NCI-H1105 treated with DMSO at 0.1 percent for 48 hours (cell line): Measurements from ENCODE around the gene ARL15.

Source experiments
- DNase-seq: peaks from one replicate; lab custom pipeline; 2025; lab: John Stamatoyannopoulos, UW

The ARL15 gene

DNA sequence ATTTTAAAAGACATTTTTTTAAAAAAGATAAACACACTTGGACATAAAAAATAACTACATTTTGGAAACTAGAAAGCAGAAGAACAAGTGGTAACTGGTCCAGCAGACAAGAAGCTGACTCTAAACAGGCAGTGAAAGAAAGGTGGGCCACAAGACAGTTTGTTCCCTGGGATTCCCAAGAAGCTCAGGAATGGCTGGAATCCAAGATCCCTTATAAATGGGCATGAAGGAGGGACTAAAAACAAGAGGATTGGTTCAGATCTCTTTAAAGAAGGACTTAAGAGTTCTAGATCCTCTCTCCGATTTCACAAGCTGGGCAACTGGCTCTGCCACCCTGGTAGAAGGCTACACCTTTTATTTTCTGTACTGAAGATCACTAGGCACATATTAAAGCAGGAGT is 102.8 kb downstream of the ARL15 start:
- DNase-seq = no peak

DNA sequence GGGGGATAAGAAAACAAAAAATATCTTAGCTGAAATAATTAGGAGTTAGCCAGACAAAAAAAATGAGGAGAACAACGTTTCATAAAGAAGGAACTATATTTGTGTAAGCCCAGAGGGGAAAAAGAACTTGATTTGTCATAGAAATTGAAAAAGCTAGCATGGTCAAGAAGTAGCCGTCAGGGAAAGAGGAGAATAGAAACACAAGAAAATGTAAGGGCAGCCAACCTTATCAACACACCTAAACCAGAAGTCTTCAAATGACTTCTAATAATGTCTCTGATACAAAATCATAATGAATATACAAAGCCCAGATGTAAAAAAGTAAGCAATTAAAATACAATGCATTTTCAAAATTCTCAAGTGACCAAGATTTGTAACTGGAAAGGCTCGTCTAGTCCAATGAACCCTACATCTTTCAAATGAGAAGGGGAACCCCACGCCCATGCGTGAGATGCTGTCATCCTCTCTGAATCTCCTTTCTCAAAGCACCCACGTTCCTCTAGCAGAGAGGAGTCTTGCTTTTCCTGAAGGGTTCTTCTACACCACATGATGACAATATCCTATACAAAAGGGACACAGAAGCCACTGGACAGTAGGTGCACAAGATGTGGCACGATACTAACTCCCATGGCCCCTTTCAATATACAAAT is 103.7 kb downstream of the ARL15 start:
- no peak for DNase-seq

DNA sequence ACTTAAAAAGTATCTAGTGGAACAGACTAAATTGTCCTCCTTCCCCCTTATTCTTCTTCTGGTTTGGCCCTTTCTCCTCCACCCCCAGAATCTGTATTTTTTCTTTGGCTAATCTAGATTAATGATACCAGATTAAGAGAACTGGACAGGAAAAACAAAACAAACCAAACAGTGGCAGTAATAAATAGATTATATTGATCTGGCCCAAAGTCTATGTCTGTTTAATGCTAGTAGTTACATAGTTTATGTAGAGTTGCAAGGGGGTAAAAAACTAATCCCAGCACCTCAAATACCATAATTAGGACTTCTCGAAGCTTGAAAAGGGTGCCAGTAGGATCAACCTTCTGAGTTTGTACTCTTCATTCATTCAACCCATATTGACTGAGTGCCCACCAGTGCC is 104.5 kb downstream of the ARL15 start:
- DNase-seq = no peak

DNA sequence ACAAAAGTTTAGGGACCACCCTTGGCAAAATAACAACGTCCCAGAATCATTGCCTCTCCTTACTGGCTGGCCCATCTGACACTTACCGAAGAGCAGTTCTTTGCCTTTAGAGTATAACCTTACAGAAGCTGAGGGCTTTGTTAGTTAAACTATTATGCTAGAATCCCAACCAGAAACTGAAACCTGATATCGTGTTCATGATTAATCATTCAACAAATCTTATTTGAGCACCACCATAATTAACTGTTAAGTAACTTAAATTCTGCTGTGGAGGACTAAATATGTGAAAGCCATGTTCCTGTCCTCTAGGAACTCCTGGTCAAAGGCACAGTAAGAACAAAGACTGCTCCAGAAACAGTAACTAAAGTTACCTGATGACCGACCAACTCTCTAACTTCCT is 104.9 kb downstream of the ARL15 start:
- DNase-seq = no peak

DNA sequence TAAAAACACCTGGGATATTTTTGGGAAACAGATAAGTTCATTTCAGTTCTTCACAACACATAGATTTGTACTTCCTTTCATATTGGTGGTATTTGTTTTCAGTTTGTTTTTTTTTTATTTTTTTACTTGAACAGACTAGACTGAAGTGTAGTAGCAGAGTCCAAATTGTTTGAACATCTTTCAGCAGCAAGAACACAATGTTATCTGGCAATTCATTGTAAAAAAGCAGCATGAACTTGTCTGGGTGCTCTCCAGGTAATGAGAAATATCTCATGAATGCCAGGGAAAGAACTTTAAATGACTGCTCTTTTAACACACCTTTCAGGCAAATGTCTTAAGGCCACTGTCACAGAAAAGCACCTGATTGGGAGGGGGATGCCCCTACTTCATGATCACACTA is 113.4 kb downstream of the ARL15 start:
- no peak for DNase-seq

DNA sequence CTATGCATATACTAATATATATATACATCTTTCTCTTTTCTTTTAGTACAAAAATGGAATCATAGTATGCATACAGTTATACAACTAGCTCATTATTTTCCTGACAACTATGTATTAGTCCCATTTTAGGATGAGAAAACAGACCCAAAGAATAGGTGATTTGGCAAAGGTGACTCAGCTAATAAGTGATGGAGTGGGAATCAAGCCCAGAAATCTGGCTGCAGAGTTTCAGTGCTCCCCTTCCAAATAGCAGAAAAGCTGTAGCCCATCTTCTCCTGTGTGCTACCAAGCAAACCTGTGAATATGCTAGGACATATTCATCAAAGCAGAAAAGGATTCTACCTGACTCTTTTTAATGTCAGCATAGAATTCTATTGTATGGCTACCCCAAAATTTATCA is 114.7 kb downstream of the ARL15 start:
- no peak for DNase-seq

DNA sequence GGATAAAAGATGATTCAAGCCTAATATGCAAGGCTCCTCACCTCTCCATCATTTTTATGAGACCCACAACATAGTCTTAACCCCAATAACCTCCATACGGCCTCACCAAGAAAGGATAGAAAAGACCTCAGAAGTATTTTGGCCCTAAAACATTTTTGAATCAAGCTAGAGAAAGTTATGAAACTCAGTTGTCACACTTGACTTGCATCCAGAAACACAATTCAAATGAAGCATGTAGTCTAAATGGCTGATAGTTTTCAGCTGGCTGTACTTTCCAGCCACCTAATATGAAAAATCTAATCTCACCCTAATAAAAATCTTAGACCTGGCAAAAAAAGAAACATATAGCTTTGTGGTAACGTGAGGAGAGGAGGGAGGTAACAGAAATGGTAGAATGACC is 116.1 kb downstream of the ARL15 start:
- DNase-seq = no peak

DNA sequence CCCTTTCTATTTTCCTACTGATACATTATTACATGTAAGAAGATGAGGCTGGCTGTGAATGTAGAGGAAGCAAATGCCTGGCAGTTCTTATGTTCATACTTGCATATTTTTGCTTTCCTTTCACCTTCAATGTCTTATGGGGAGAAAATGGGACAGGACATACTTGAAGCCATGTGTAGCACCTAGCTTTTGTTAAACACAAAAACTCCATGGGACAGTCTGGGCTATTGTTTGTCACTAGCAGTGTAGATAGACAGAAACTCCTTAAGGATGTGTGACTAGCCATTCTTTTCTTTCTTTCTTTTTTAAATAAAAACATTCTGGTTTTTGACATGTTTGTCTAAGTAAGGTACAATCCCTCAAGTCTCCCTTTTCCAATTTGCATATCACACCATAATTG is 122.7 kb downstream of the ARL15 start:
- no peak for DNase-seq

DNA sequence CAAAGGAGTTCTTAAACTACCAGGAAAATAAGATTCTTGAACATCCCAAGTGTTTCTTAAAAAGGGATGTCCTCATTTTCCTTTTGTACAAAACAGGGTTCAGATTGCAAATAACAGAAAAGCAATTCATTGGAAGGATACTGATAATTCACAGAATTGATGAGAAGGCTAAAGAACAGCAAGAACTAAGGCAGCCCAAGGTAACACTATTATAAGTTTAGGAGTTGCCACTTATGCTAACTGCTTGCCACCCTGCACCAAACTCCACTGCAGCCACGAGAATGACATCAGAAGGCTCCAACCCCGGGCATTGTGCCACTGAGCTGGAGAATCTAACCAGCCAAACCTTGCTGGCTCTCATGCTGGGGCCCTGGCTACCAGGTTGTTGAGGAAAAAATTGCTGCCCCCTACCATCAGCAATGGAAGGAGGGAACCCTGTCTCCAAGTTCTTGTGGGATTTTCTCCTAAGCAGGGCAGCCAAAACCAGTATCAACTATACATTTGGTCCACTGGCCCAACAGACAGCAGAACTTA is 123.4 kb downstream of the ARL15 start:
- DNase-seq = no peak

DNA sequence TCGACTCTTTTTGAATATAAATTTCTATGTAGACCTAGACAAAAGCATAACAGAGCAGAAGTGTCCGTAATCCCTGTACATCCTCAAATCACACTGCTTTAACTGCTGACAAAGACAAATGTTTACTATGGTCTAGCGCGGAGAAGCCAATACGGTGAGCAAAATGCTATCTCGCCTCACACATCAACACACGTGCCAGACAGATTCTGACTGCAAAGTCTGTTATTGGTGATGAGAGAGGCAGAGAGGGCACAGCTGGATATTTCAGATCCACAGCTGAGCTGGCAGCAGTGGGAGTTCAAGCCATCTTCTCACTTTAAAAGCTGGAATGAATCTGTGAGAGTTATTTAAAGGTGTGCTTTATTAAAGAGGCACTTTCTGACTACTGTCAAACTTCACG is 124.3 kb downstream of the ARL15 start:
- DNase-seq = no peak

DNA sequence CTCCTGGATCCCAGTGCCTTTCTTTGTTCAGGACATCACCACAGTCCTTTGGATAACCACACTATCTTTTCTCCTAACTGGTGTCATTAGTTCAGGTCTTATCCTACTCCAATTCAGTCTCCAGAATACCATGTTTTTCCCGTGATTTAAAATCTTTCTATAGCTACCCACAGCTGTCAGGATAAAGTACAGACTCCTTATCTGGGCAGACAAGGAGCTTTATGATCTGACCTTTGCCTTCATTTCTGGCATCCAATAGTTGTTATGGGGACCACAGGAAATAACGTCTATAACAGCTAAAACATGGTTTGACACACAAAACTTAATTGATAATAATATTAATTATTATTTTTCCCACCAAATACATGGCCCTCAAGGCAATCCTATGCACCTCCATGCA is 125.6 kb downstream of the ARL15 start:
- DNase-seq = no peak

DNA sequence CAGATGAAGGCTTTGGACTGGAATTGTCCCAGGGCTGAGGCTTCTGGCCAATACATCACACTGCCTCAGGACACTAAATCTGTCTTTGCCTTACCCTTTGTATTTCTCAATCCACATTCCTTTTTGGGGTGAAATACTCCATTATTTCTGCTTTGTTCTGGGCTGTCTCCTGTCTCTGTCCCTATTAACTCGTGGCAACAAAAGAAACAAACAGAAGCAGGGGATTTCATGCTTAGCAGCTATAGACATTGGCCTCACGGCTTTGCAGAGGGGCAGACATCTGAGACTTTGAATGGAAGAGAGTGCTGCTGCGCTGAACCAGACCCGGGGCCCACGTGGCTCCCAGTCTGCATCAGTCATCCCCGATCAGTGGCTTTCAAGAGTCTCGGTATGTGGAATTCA is 129.7 kb downstream of the ARL15 start:
- no peak for DNase-seq

DNA sequence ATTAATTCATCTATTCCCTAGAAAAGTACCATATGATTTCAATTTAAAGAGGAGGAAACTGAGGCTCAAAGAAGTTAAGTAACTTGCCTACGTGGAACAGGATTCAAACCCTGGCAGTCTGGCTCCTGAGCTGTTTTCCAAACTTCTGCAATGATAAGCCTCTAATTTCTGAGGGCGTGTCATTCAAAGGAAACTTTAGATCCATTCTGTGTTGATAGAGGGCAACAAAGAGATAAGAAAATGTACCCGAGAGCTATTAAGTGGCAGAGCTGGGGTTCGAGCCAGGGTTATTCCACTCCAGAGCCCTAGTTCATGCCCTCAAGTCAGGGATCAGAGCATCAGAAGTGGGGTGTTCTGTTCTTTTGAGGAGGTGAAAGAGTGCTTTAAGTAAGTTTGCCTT is 131.4 kb downstream of the ARL15 start:
- no peak for DNase-seq

DNA sequence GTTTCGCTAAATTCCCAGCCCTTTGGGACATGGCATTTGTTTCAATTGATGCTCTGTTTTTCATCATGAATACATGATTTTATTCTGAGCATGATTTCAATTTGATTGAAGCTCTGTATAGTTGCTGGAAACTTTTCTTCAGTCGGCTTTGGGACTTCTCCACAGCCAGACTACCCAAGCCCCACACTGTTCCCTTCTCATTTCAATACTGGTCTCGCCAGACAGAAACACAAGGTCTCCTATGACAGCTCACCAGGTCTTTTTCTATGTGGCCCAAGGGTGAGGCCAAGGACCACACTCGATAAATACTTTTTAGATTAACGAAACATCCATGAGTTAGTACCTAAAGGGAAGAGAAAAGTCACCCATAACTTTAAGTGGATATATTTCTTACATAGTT is 132.2 kb downstream of the ARL15 start:
- DNase-seq = no peak

DNA sequence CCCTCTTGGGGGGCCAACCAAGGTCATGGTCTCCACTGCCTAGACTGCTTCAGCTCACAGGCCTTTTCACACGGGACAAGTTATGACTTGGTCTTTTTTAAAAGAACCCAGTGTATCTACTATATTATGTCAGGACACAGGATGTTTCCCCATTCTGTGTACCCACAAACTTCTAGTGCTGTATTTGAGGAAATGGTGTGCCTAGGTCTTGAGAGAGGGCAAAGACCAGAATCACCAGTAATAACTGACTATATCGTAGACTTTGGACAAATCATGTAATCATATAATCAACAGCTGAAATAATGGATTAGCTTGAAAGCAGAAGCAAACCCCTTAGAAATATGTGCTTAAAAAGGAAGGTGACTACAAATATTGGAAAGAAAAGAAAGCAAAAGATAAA is 133.3 kb downstream of the ARL15 start:
- DNase-seq = no peak

DNA sequence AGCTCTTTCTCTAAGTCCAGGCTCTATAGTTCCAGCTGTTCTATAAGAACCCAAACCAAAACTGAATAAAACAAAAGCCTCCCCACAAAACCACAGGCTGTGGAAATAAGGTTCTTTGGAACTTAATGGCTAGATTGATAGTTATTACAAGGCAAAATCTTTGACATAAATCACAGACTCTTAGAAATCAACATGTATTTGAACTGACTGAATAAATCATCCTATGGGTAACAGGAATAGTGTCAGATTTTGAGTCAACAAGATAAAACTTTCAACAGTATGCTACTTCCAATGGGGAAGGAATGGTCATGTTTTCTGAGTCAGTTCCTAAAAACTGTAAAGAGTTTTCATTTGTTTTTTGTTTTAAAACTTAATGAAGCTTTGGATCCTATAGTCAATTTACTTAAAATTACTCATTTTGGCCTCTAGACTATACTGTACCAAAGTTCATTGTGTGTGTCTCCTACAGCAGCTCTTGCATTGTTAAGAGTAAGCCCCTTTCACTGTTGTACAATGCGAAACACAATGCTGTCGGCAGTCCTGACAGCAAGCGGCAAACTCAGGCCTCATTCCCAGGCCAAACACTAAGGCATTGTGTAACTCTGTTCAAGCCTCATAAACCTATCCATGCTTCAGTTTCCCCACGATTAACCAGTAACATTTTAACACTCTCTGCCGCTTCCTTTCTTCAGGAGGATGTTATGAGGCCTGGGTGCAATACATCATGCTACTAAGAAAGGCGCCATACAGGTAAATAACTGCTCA is 134.1 kb downstream of the ARL15 start:
- DNase-seq = no peak

DNA sequence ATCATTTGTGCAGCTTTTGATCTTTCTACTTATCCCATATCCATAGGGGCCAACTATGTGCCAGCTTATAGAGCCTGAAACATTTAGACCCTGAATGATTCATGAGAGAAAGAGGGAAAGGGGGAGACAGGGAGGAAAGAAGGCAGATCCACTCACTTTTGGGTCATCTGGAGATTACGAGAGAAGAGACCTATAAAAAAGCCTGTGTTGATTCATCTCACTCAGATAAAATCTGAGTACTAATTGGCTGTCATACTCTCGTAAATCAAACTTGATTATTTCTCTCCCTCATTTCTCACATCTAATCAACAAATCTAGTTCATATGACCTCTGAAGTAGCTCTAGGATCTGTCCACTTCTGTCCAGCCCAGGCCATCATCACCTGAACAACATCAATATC is 137.1 kb downstream of the ARL15 start:
- DNase-seq = no peak

DNA sequence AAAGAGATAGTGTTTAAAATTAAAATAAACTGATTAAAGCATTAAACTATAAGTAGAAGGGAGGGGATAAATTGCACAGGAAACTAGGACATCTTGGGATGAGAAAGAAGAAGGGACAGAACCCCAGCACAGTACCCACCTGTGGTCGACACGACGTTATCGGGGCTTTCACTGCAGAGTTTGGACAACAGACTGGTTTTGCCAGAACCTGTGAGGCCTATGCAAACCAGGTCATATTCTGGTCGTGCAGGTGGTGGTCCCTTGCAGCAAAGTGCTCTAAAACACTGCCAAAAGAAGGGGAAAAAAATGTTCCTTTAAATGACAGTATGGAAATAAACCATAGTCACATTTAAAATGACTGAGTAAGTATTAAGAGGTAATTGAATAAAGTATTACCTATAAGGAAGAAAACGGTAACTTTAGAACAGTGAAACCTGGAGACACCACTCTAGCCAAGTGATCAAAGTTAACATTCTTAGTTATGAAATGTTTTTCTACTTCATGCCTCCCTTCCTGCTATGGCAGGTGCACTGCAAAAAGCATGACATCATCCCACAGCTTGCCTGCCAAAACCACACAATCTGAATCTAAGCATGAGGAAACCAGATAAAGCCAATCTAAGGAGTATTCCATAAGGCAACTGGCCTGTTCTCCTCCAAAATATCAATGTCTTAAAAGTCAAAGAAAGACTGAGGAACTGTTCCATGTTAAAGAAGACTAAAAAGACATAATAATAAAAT is 138.6 kb downstream of the ARL15 start:
- no peak for DNase-seq

DNA sequence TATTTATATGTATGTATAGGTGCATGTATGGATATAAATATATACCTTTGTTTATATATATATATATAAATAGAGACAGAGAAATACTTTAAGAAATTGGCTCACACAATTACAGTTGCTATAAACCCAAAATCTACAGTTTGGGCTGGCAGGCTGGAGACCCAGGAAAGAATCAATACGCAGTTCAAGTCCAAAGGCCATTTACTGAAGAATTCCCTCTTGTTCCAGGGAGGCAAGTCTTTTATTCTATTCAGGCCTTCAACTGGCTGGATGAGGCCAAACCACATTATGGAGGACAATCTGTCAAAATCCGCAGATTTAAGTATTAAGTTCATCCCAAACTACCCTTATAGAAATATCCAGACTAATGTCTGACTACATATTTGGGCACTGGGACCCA is 144.7 kb downstream of the ARL15 start:
- no peak for DNase-seq

DNA sequence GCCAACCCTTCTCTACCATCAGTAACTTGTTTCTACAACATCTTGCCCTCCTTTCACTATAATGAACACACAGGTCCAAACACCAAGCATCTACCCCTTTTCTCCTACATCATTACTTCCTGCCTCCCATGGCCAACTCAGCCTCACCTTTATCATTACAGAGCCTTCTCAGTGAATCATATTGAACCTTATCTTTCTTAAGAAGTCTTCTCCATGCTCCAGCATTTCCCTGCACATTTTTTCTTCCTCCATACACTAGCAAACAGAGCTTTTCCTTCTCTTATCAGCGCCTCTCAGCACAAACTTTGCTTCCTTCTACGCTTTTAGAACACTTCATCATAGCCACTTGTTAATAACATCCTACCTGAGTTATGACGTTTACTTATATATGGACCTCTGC is 148.2 kb downstream of the ARL15 start:
- no peak for DNase-seq

DNA sequence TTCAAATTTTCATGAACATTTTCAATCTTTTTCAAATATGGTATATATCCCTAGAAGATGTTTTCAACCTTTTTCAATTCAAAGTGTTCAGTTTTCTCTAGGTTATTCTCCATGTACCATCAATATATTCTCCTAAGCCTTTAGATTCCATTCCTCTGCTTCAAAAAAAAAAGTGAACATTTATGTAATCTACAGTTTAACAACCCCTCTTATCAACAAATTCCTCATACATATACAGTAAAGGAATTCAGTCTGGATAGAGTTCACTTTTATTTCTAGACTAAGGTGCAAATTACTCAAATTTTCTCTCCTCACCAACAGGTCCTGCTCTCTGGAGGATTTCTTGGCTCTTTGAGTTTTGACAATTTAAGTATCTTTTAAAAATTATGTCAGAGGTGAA is 150.0 kb downstream of the ARL15 start:
- no peak for DNase-seq

DNA sequence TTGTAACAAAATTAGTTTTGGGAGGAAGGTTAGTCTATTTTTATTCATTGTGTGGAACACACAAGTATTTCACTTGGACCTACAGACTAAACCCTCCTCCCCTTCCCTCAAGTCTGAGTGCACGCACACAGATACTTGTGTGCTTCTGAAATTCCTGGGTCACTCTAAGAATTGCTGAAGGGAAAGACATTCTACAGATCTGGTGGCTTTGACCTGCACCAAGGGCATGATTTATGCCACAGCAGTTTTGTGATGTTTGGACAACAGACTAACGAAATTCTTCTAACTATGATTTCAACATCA is 150.5 kb downstream of the ARL15 start:
- no peak for DNase-seq

DNA sequence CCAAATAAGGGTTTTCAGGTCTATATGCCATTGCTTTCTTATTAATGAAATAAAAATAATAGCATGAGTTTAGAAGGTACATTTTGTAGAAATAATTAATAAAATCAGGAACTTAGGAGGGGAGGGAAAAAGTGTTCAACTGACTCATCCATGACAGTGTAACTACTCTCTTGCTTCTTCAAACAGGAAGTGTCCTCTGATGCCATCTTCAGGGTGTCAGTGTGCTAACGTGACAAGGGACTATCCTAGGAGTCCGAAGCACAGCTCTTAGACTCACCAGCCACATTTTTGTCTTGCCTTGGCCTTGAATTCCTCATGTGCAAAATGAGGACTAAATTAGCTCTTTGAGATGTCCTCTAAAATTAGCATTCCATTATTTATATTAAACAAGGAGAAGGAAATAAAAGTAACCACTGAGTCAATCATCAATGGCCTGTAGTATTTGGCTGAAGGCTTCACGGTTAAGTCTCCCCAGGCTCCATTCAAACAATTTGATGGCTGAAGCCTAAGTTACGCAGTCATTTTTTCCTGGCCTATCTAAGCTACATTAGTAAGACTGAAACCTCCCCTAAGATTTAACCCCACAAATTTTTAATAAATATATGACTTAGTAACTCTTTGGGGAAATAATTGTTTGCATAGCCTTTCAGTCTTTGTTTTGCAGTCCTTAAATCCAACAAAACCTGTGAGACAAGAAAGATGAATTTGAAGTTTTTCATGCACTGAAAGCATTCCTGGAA is 151.1 kb downstream of the ARL15 start:
- no peak for DNase-seq
